Neural progenitor cell (in vitro differentiated cells): ENCODE results near the gene MTFR1L.

Experiments
- CTCF ChIP-seq: fragments of 200-600 bp; sonication (generic); IDR thresholded peaks from 2 replicates; pipeline ENCODE4 v1.5.1; 2017; ENCODE audit warnings: antibody characterized with exemption, mild to moderate bottlenecking
- EZH2phosphoT487 ChIP-seq: fragments of 200-600 bp; sonication (generic); IDR thresholded peaks from 2 replicates; pipeline ENCODE4 v1.6.1; 2017; ENCODE audit warnings: antibody characterized with exemption

GRCh38 chr1:25809283-25809926 is 10.3 kb upstream of the MTFR1L start:
- TF ChIP-seq CTCF = no peak
- no peak for TF ChIP-seq EZH2phosphoT487
